ENCODE results near the gene REX1BD. TPM values are rescaled to one million over a fixed set of nuclear protein-coding genes. Genes with fewer than 3 reads are reported as not detected.

The REX1BD gene
- total RNA-seq, 1 donor from 2014 or later, result 85.9 TPM

GRCh38 chr19:18593367-18594095 is 4.9 kb downstream of the REX1BD start:
- H3K9me3 Mint-ChIP-seq, result no peaks in the 10 kb centered on the region
- peaks cover 10% of the 10 kb centered on the region for H3K36me3 Mint-ChIP-seq (ENCODE audit: low read depth)
- peak overlapping the region; percentile 24 for H3K27ac Mint-ChIP-seq
- peak overlapping the region; percentile 15 for H3K4me3 Mint-ChIP-seq
- DNase-seq (no peak), ATAC-seq (ENCODE audit: low read depth) (no peak)
- POLR2A ChIA-PET, result interaction anchor here (0.9 to 2.6 kb wide), 7 partner anchors 22 to 326 kb away, joined by 3 to 13 read pairs (median 5); partner anchors contain the start of genes COPE, DDX49, KXD1 and UBA52
- intact Hi-C loops (cut with micrococcal nuclease), result loop anchor here (1.0 to 5.0 kb wide), 4 partner anchors 82 to 394 kb away; no protein-coding TSS in a partner anchor
- H3K4me1 Mint-ChIP-seq, result peaks cover 29% of the 10 kb centered on the region
- TF ChIP-seq CTCF (IDR thresholded peaks at IDR 0.05), result no peak
- H3K27me3 Mint-ChIP-seq, result peaks cover under 1% of the 10 kb centered on the region
- CTCF ChIA-PET, result interaction anchor here (0.6 to 3.1 kb wide), 13 partner anchors 7 to 394 kb away, joined by 3 to 38 read pairs (median 3); partner anchors contain the start of genes ELL and UBA52

GRCh38 chr19:18594096-18594823 is 5.7 kb downstream of the REX1BD start:
- ChIA-PET POLR2A (interaction anchor here (0.6 to 2.6 kb wide), 7 partner anchors 23 to 325 kb away, joined by 3 to 13 read pairs (median 6); partner anchors contain the start of genes COPE, DDX49, KXD1 and UBA52), CTCF (interaction anchor here (0.6 to 3.1 kb wide), 13 partner anchors 8 to 393 kb away, joined by 3 to 38 read pairs (median 3); partner anchors contain the start of genes ELL and UBA52)
- no peaks in the 10 kb centered on the region for H3K9me3 Mint-ChIP-seq
- H3K27me3 Mint-ChIP-seq, result peaks cover 5% of the 10 kb centered on the region
- no peak overlapping the region for H3K27ac Mint-ChIP-seq
- no peak for TF ChIP-seq CTCF (IDR thresholded peaks at IDR 0.05)
- peaks cover 10% of the 10 kb centered on the region for H3K36me3 Mint-ChIP-seq (ENCODE audit: low read depth)
- intact Hi-C loops (cut with micrococcal nuclease), result loop anchor here (1.0 to 5.0 kb wide), 4 partner anchors 81 to 393 kb away; no protein-coding TSS in a partner anchor
- DNase-seq (peak; percentile 75), ATAC-seq (ENCODE audit: low read depth) (peak; percentile 83)
- H3K4me1 Mint-ChIP-seq, result peaks cover 29% of the 10 kb centered on the region
- H3K4me3 Mint-ChIP-seq, result peak overlapping the region; percentile 76

- peaks cover 10% of the 10 kb centered on the region for H3K36me3 Mint-ChIP-seq (ENCODE audit: low read depth)
- POLR2A ChIA-PET, result interaction anchor here (0.6 to 2.6 kb wide), 3 partner anchors 74 to 252 kb away, joined by 4 to 6 read pairs (median 6); no protein-coding TSS in a partner anchor
- no peak overlapping the region for H3K27ac Mint-ChIP-seq
- intact Hi-C loops (cut with micrococcal nuclease), result loop anchor here (1.0 to 5.0 kb wide), 4 partner anchors 80 to 392 kb away; no protein-coding TSS in a partner anchor
- H3K4me1 Mint-ChIP-seq, result peaks cover 25% of the 10 kb centered on the region
- H3K4me3 Mint-ChIP-seq, result peak overlapping the region; percentile 76
- ATAC-seq (ENCODE audit: low read depth) (no peak), DNase-seq (no peak)
- CTCF ChIA-PET, result interaction anchor here (1.0 to 3.1 kb wide), 6 partner anchors 50 to 253 kb away, joined by 3 to 38 read pairs (median 3); partner anchors contain the start of genes ELL and UPF1
- no peaks in the 10 kb centered on the region for H3K9me3 Mint-ChIP-seq
- TF ChIP-seq CTCF (IDR thresholded peaks at IDR 0.05), result no peak
- peaks cover 8% of the 10 kb centered on the region for H3K27me3 Mint-ChIP-seq
Measured at GRCh38 chr19:18594824-18595373, 6.3 kb downstream of the REX1BD start.

- H3K36me3 Mint-ChIP-seq (ENCODE audit: low read depth), result peaks cover 10% of the 10 kb centered on the region
- DNase-seq (no peak), ATAC-seq (ENCODE audit: low read depth) (no peak)
- peak overlapping the region; percentile 50 for H3K4me3 Mint-ChIP-seq
- H3K4me1 Mint-ChIP-seq, result peaks cover 21% of the 10 kb centered on the region
- CTCF ChIA-PET, result interaction anchor here (1.1 to 1.5 kb wide), 2 partner anchors 237 to 252 kb away, joined by 3 read pairs; partner anchors contain the start of gene UPF1
- no peak overlapping the region for H3K27ac Mint-ChIP-seq
- no peaks in the 10 kb centered on the region for H3K9me3 Mint-ChIP-seq
- POLR2A ChIA-PET, result no interaction called here
- no peak for TF ChIP-seq CTCF (IDR thresholded peaks at IDR 0.05)
- peaks cover 10% of the 10 kb centered on the region for H3K27me3 Mint-ChIP-seq
- intact Hi-C loops (cut with micrococcal nuclease), result no loop called here
Measured at GRCh38 chr19:18595475-18595874, 6.9 kb downstream of the REX1BD start.
